DND-41 (cell line): Measurements from ENCODE around the gene TUBGCP3.

Experiments
- ATAC-seq: fragments of 200-7000 bp; cut with Tn5 transposase; 3 replicates; pipeline ENCODE4 v1.9.1; 2021; ENCODE audit warnings: low read depth; ENCODE audit not compliant: insufficient read depth
- DNase-seq: peaks from one replicate; pipeline ENCODE4 v3.0.0-alpha.2; 2020
- H2AFZ ChIP-seq: 2 replicates; pipeline ENCODE4 v1.6.0; 2012; ENCODE audit warnings: low read depth, low read length
- H3K27ac ChIP-seq: 2 replicates; pipeline ENCODE4 v1.5.1; 2012; ENCODE audit warnings: low read length, inconsistent platforms
- H3K27me3 ChIP-seq: fragments of 200-600 bp; sonication (generic); 2 replicates; pipeline ENCODE4 v1.6.0; 2012; ENCODE audit warnings: low read length, mild to moderate bottlenecking, inconsistent platforms; ENCODE audit not compliant: insufficient read depth, poor library complexity
- H3K36me3 ChIP-seq: 2 replicates; pipeline ENCODE4 v1.5.1; 2012; ENCODE audit warnings: low read length, inconsistent platforms; ENCODE audit not compliant: insufficient read depth
- H3K4me1 ChIP-seq: 2 replicates; pipeline ENCODE4 v1.5.1; 2012; ENCODE audit warnings: mild to moderate bottlenecking, low read length; ENCODE audit not compliant: insufficient read depth
- H3K4me2 ChIP-seq: 2 replicates; pipeline ENCODE4 v1.6.0; 2012; ENCODE audit warnings: mild to moderate bottlenecking, moderate library complexity, low read length, inconsistent platforms; ENCODE audit not compliant: insufficient read depth
- H3K4me3 ChIP-seq, 2 experiments: fragments of 200-600 bp in 1 of 2; shearing (Covaris generic) in 1 of 2; 2 replicates each; pipeline ENCODE4 v1.5.1; 2012 to 2016; ENCODE audit warnings: inconsistent platforms in 2 of 2, low read length in 2 of 2, mild to moderate bottlenecking in 2 of 2, low read depth in 1 of 2, moderate library complexity in 1 of 2
- H3K79me2 ChIP-seq: 2 replicates; pipeline ENCODE4 v1.6.0; 2012; ENCODE audit warnings: low read length, inconsistent platforms; ENCODE audit not compliant: insufficient read depth
- H3K9ac ChIP-seq: 2 replicates; pipeline ENCODE4 v1.6.0; 2012; ENCODE audit warnings: low read depth, mild to moderate bottlenecking, inconsistent platforms, low read length, moderate library complexity
- H3K9me3 ChIP-seq: 2 replicates; pipeline ENCODE4 v1.5.1; 2012; ENCODE audit warnings: low read length, moderate library complexity, mild to moderate bottlenecking, inconsistent platforms; ENCODE audit not compliant: insufficient read depth, severe bottlenecking
- H4K20me1 ChIP-seq: 2 replicates; pipeline ENCODE4 v1.6.0; 2012; ENCODE audit warnings: low read length; ENCODE audit not compliant: insufficient read depth
- EZH2 ChIP-seq: IDR thresholded peaks from 3 replicates; pipeline ENCODE4 v1.6.1; 2012; ENCODE audit warnings: borderline replicate concordance, low read depth, mild to moderate bottlenecking, moderate library complexity, low read length, inconsistent platforms; ENCODE audit not compliant: severe bottlenecking
- TF ChIP-seq, protein P1 (sequence below): IDR thresholded peaks from 2 replicates; pipeline ENCODE4 v1.5.1; 2012; ENCODE audit warnings: borderline replicate concordance, low read length, moderate library complexity, mild to moderate bottlenecking; ENCODE audit not compliant: poor library complexity, severe bottlenecking; ENCODE audit errors: extremely low read depth

Gene TUBGCP3

DNA sequence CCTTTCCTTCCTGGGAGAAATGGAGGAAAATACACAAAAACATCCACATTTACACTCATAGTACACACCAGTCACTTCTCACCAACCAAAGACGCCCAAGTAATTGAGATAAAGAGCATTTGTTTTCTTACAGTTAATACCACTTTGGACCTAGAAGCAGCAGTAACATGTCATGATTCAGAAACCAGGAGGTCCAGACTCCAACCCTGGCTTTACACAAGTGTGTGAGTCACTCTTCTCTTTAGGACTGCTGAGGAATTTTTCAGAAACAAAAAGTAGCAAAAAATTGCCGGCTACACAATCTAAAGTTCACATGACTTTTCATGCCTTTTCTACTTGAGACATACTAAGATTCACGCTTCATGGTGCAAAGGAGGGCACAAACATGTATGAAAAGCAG, 42.1 kb downstream of the TUBGCP3 start:
- H3K4me1 ChIP-seq = no peaks in the 10 kb centered on the region
- no peak overlapping the region for H3K4me2 ChIP-seq
- H3K79me2 ChIP-seq = 0 out of 2 replicates have a peak, but pooled peaks cover 2% of the 10 kb centered on the region
- ATAC-seq (no peak), DNase-seq (no peak)
- H3K9ac ChIP-seq = no peak overlapping the region
- no peak overlapping the region for H2AFZ ChIP-seq
- no peaks in the 10 kb centered on the region for H3K9me3 ChIP-seq
- H3K4me3 ChIP-seq = no peak overlapping the region
- no peak overlapping the region for H3K27ac ChIP-seq
- H4K20me1 ChIP-seq = peaks cover 8% of the 10 kb centered on the region
- H3K36me3 ChIP-seq = peaks cover 68% of the 10 kb centered on the region
- TF ChIP-seq, protein P1, sequence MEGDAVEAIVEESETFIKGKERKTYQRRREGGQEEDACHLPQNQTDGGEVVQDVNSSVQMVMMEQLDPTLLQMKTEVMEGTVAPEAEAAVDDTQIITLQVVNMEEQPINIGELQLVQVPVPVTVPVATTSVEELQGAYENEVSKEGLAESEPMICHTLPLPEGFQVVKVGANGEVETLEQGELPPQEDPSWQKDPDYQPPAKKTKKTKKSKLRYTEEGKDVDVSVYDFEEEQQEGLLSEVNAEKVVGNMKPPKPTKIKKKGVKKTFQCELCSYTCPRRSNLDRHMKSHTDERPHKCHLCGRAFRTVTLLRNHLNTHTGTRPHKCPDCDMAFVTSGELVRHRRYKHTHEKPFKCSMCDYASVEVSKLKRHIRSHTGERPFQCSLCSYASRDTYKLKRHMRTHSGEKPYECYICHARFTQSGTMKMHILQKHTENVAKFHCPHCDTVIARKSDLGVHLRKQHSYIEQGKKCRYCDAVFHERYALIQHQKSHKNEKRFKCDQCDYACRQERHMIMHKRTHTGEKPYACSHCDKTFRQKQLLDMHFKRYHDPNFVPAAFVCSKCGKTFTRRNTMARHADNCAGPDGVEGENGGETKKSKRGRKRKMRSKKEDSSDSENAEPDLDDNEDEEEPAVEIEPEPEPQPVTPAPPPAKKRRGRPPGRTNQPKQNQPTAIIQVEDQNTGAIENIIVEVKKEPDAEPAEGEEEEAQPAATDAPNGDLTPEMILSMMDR = no peak
- no peak for TF ChIP-seq EZH2
- H3K27me3 ChIP-seq = no peaks in the 10 kb centered on the region

DNA sequence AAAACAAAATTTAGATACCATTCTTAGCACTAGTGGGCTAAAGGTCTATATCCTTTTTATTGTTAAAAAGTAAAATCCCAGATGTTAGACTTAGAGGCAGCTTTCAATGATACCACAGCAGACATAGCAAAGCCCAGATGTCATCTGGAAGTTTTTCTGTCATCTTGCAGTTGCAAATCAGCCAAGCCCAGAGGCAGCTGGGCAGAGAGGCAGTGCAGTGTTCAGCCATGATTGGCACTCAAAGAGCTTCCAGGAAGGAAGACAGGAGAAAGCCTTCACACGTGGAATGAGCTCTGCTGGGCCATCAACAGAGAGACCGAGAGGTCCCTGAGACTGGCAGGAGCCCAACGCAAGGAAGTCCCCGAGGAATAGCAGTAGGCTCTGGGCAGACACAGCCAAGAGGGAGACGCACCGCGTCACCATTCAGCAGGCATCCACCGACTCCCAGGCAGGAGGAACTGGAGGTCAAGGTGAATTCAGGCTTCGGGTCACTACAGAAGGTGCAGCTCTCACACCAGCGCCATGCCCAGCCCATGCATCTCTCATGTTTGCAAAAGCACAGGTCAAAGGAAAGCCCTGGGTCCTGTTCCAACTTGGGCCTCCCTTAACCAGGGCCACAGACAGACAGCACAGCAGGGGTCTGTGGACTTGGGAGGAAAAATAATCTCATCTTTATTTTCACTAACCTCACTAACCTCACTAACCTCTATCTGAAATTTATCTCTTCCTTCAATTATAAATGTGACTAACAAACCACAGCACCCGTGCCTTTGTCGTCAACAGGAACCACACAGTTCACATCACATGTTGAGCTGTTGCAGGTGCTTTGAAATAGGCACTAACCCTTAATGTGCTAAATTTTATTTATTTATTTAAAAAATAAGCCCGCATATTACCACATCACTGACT, 54.9 kb downstream of the TUBGCP3 start:
- no peak overlapping the region for H3K4me3 ChIP-seq
- H4K20me1 ChIP-seq = peaks cover 19% of the 10 kb centered on the region; the same call in 1 of the 2 replicates
- peak; percentile 42 for DNase-seq
- peaks cover 21% of the 10 kb centered on the region; the same call in 1 of the 2 replicates for H3K36me3 ChIP-seq
- no peak overlapping the region for H3K4me2 ChIP-seq
- peaks cover 4% of the 10 kb centered on the region for H3K4me1 ChIP-seq
- ATAC-seq = peak; percentile 86
- TF ChIP-seq EZH2 = no peak
- TF ChIP-seq, protein P1 = no peak
- H3K27me3 ChIP-seq = no peaks in the 10 kb centered on the region
- no peak overlapping the region for H3K9ac ChIP-seq
- no peak overlapping the region for H2AFZ ChIP-seq
- H3K27ac ChIP-seq = no peak overlapping the region
- no peaks in the 10 kb centered on the region for H3K79me2 ChIP-seq
- H3K9me3 ChIP-seq = no peaks in the 10 kb centered on the region

DNA sequence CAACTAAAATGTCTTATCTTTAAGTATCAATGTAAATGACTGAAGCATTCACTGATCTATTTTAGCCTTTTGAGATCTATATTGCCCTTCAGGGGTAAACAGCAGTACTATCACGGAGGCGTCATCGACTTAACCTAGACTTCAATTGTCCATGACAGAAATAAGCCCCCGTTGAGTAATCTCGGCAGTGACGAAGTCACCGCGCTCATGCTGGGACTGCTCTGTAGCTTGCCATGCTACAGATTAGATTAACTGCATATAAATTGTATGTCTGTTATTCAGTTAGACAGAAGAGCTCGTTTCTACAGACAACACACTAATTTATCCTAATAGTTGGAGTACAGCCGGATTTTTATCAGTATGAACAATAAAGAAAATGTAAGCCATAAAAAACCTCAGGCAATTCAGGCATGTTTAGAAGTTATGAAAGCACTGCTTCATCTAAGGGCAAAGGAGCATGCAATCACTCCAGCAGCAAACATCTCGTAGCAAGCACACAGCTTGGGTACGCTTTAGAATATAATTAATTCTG, 56.6 kb downstream of the TUBGCP3 start:
- no peak overlapping the region for H3K4me2 ChIP-seq
- peaks cover 16% of the 10 kb centered on the region for H4K20me1 ChIP-seq
- no peak overlapping the region for H3K27ac ChIP-seq
- peaks cover 31% of the 10 kb centered on the region for H3K36me3 ChIP-seq
- ATAC-seq = no peak
- TF ChIP-seq EZH2 = no peak
- TF ChIP-seq, protein P1 = no peak
- H3K79me2 ChIP-seq = peaks cover 7% of the 10 kb centered on the region; the same call in 1 of the 2 replicates
- H3K9ac ChIP-seq = no peak overlapping the region
- no peak overlapping the region for H3K4me3 ChIP-seq
- no peak overlapping the region for H2AFZ ChIP-seq
- H3K4me1 ChIP-seq = peaks cover 4% of the 10 kb centered on the region
- no peaks in the 10 kb centered on the region for H3K27me3 ChIP-seq
- H3K9me3 ChIP-seq = no peaks in the 10 kb centered on the region
- DNase-seq = no peak
